ENCODE measurements around the gene TP73.
"Not testable (repeated sequence)": the region's sequence is repeated elsewhere in the genome, so short reads cannot be mapped to it uniquely, and the experiment has no call there.

Gene TP73

DNA sequence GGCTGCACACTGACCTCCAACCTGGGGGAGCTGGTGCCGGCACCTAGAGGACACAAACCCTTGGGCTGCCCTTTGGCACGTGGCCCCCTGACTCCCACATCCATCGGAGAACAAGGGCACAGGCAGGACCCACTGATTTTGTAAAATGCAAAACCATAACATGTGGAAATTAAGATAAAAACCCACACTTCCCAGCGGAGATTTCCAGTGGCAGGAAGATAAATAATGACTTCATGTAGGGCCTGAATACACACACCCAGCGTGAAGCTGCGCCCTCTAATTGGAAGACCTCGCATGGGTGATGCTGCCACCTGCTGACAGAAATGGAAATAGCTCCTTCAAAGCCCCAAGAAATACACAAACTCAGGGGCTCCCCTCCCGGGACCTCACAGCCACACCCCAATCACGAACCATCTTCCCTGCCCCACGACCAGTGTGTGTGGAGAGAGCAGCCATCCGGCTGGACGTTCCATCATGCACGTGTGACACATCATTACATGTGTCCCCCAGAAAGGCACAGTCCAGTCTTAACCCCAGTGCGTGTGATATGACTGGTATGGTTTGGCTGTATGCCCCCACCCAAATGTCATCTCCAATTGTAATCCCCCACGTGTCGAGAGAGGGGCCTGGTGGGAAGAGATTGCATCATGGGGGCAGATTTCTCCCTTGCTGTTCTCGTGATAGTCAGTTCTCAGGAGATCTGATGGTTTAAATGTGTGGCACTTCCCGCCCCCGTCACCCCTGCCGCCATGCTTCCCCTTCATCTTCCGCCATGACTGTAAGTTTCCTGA, 33.2 kb upstream of the TP73 start:
- peak; percentile 84 for DNase-seq

DNA sequence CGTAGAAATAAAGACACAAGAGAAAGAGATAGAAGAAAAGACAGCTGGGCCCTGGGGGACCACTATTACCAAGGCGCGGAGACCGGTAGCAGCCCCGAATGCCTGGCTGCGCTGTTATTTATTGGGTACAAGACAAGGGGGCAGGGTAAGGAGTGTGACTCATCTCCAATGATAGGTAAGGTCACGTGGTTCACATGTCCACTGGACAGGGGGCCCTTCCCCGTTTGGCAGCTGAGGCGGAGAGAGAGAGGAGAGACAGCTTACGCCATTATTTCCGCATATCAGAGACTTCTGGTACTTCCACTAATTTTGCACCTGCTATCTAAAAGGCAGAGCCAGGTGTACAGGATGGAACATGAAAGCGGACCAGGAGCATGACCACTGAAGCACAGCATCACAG, 31.6 kb upstream of the TP73 start:
- DNase-seq, result no peak

DNA sequence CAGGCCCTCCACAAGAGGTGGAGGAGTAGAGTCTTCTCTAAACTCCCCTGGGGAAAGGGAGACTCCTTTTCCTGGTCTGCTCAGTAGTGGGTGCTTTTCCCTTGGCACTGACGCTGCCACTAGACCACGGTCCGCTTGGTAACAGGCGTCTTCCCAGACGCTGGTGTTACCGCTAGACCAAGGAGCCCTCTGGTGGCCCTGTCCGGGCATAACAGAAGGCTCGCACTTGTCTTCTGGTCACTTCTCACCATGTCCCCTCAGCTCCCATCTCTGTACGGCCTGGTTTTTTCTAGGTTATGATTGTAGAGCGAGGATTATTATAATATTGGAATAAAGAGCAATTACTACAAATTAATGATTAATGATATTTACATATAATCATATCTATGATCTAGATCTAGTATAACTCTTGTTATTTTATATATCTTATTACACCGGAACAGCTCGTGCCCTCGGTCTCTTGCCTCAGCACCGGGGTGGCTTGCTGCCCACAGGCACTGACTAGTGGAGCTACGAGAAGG, 31.1 kb upstream of the TP73 start:
- DNase-seq, result peak; percentile 22

DNA sequence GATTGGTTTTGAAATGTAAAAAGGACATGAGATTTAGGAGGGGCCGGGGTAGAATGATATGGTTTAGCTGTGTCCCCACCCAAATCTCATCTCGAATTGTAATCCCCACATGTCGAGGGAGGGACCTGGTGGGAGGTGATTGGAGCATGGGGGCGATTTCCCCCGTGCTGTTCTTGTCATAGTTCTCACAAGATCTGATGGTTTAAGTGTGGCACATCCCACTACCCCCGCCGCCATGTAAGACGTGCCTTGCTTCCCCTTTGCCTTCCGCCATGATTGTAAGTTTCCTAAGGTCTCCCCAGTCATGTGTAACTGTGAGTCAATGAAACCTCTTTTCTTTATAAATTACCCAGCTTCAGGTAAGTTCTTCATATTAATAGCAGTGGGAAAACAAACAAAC, 30.2 kb upstream of the TP73 start:
- not testable (repeated sequence) for DNase-seq

DNA sequence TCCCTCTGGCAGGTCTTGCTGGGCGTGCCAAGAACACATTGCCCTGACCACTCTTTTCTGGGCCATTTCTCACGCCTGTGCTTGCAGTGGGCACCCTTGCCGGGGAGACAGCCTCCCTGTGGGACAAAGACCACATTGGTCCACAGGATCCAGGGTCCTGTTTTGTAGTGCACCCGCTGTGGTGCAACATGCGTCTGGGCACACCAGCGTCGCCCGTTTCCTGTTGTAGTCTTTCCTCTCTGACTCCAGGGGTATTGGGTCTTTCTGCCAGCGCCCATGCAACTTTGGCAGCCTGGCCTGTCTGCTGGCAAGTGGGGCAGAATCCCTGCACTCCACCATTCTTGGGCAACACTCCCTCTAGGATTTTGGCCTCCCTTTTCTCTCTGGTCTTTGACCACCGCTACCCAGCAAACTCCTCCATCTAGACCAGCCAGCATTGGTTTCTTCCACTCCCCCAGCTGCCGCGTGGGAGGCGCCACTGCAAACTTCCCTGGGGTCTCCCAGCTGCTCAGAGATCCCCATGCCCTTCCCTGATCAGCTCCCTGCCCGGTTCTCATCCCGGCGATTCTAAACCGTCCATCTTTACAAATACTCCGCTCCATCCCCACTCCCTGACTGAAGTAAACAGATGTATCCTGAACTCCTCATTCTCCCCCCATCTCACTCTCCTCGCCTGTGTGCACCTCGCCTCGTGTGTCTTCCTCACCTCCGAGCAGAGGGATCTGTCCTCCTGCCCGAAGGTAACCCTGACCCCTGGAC, 28.7 kb upstream of the TP73 start:
- no peak for DNase-seq

DNA sequence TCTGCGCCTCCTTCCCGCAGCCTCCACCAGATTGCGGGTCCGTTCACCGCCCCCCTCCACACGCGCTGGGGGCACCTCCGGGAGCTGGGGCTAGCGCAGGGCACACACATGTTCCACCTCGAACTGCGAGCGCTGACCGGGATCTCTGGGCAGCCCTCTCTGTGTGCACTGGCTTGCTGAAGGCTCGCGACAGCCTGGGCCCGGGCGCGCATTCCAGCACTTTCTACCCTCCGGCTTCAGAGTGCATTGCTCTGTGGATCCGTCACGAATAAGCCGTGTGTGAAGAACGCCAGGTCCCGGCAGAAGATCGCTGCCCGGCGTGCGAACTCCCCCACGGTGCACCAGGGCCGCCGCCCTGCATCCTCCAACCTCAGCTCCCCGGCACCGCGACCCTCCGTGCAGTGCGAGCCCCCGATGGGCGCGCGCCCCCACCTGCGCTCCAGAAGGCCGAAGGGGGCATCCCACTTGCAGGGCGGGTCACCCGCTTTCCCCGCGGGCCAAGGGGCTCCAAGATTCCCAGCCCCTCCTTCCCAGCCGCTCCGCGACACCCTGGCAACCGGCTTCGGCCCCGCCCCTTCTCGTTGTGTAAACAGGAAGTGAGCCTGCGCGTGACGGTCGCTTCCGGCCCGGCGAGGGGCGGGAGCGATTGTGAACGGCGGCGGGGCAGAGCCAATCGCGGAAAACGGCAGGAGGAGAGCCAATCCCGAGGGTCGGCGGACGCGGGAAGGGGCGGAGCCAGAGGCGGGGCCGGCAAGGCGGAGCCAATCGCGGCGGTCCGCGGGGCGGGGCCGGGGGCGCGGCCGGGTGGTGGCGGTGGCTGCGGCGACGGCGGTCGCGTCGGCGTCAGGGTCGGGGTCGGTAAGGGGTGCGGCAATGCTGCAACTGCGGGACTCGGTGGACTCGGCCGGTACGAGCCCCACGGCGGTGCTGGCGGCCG, 27.8 kb upstream of the TP73 start, which contains the start of gene TPRG1L:
TSS of gene TPRG1L (plus strand) at position 816 of the 937 bp plus-strand sequence. CDS start at position 874, 58 bp downstream.
- peak; percentile 98 for DNase-seq

DNA sequence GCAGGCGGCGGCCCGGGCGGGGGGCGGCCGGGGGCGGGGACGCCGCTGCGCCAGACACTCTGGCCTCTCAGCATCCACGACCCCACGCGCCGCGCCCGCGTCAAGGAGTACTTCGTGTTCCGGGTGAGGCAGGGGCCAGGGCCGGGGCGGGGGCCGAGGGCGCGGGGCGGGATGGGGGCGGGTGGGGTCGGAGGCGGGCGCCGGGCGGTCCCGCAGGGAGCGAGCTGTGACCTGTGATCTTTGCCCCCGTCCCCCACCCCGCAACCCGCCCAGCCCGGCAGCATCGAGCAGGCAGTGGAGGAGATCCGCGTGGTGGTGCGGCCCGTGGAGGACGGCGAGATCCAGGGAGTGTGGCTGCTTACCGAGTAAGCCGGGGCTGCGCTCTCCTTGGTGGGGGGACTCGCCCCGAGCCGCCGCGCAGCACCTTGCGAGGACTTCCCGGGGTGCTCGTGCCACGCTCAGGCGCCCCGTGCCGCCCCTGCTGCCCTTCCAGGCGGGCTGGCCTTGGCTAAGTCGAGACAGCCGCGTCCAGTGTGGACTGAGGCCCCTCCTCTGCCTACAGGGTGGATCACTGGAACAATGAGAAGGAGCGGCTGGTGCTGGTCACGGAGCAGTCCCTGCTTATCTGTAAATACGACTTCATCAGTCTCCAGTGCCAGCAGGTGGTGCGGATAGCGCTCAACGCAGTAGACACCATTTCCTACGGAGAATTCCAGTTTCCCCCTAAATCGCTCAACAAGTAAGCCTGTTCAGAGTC, 27.0 kb upstream of the TP73 start:
- no peak for DNase-seq

DNA sequence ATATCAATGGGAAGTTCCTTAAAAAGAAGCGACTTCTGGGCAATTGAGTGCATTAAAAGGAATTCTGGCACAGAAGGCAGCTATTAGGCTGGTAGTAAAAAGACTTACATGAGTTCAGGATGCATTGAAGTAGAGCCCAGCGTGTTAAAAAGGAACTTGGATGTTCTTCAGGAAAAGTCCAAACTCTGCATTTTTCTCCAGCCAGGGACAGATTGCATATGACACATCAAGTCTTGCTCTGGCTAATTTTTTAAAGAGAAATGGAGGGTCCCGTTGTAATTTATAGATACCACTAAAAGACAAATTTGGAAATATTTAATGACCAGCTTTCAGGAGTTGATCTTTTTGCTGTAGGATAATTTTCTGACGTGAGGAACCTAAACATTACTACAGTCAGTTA, 26.3 kb upstream of the TP73 start:
- no peak for DNase-seq

DNA sequence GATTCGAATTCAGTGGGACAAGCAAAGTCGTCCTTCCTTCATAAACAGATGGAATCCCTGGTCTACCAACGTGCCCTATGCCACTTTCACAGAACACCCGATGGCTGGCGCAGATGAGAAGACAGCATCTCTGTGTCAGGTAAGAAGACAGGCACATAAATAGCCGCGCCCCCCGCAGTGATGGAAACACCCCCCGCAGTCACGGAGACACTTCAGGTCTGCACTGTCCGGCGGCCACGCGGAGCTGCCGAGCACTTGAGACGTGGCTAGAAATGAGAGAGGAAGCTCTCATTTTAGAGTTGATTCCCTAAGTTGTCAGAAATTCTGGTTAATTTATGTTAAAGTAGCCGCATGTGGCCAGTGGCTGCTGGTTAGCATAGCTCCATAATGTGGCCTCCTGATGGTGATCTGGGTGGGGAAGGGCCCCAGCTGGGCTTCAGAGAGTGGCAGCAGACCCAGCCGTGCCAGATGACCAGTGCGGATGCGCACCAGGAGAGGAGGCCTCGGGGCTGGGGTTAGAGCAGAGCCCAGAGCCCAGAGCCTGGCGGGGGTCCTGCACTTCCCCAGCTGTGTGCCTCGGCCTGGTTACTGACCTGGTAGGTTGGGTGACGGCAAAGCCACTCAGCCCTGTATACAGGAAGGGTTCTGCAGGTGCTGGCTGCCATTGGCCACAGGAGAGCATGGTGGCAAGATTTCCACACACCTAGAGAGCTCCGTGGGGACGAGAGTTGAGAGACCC, 24.6 kb upstream of the TP73 start:
- DNase-seq, result no peak

DNA sequence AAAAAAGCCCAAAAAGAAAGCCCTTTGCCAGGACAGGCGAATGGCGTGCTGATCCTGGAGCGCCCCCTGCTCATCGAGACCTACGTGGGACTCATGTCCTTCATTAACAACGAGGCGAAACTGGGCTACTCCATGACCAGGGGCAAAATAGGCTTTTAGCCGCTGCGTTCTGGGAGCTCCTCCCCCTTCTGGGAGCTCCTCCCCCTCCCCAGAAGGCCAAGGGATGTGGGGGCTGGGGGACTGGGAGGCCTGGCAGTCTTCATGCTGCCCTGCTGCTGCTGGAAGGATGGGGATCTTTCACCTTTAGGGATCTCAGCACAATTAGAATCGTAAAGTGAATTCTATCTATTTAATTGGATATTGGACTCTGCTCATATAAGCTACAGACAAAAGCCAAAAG, 23.9 kb upstream of the TP73 start:
- DNase-seq, result no peak

DNA sequence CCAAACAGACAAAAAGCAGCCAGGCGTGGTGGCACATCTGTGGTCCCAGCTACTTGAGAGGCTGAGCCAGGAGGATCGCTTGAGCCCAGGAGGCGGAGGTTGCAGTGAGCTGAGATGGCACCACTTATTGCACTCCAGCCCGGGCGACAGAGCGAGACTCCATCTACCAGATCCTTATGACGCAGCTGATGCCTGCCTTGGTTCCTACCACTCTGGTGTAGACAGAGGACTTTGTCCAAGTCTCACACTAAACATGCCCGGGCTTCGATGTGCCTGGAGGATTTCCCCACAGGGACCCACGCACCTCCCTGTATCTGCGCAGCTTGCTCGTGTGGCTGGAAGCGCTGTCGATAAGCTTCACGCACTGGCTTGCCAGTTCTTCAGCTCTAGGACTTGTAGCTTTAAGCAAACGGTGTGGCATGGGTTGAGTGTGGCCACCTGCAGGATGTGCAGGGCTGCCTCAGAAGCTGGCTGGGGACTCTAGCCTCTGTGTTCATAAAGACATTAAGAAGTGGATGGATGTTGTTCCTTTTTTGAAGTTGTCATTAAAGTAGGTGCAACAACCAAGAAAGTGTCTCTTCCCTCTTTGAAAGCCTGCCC, 22.7 kb upstream of the TP73 start:
- DNase-seq, result no peak

DNA sequence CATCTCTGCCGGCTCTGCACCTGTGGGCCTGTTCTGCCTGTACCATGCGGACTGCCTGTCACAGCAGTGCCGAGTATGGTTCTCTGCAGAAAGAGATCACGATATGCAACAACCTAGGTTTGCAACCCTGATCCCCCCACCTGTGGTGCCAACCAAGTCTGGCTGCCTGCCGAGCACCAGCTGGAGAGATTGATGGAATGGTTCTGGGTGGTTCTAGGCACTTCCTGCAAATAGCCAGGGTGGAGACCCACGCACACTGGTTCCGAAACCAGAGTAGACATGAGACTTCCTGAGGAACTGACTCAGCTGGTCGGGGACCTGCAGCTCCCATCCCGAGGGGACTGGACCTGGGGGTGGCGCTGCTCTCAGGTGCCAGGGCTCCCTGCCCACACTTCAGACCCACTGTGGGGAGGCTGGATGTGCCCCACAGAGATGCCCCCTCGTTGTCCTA, 22.1 kb upstream of the TP73 start:
- DNase-seq, result no peak

DNA sequence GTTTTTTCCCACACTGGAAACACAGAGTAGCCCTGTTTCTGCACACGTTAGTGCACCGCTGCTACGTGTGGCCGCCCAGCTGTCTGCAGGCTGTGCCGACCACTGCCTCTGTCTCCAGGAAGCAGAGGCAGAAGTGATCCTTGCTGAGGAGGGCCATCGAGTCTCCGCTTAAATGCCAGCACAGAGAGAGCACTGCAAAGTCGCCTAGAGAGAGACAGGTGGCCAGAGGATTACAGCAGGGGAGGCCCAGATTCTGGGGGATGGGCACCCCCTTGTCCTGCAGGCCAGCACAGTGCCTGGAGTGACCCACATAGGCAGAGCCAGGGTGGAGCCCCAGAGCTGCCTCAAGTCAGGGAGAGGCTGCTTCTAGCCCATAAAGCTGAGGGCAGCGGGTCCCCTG, 21.4 kb upstream of the TP73 start:
- DNase-seq, result no peak

DNA sequence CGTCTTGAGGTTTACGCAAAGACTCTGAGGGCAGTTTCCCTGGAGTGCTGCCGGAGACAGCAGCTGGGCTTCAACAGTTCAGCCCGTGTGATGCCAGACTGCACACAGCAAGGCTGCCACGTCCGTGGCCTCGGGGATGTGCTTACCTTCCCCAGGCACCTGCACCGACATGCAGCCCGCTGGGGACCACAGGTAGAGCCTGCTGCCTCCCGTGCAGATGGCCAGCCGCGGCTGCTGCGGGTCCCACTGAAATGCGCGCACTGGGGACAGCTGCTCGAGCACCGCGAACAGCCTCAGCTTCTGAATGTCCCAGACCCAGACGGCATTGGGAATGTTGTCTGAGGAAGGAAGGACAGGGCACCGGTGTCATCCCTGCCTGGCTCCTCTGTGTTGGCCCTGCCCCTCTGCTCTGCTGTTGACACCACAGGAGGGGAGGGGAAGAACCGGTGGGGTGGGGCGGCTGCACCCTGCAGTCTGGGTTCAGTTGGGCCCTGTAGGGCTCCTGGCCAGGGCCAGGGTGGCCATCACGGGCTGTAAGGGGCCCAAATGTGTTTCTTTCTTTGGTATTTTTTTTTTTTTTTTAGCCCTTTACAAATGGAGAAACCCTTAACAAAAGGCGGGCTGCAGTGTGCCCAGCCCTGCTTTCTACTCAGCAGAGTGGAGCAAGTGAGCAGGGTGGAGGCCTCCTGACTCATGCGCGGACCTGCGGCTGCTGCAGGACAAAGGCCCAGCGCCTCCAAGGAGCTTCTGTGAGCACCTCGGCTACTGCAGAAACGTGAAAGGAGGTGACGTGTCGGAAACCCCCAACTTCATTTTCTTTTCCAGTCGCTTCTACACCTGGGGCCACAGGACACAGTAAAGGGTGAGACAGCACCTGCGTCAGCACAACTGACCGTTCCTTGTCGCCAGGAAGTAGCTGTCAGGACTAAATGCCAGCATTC, 20.7 kb upstream of the TP73 start:
- no peak for DNase-seq

DNA sequence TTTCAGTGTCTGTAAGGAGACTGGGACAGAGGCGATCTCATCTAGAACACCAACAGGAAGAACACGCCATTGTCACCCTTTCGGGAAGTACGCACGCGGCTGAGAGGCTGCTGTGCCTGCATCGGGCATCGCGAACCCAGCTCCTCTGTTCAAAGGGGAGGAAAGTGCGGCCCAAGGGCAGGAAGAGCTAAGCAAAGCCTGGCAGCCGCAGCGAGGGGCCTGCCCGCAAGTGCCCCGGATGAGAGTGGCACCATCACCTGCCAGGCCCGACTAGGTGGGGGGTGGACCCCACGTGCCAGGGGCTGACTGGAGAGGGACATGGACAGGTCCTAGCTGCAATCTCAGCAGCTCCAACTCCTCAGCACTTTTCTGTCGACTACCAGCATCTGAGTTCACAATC, 20.0 kb upstream of the TP73 start:
- DNase-seq, result no peak

DNA sequence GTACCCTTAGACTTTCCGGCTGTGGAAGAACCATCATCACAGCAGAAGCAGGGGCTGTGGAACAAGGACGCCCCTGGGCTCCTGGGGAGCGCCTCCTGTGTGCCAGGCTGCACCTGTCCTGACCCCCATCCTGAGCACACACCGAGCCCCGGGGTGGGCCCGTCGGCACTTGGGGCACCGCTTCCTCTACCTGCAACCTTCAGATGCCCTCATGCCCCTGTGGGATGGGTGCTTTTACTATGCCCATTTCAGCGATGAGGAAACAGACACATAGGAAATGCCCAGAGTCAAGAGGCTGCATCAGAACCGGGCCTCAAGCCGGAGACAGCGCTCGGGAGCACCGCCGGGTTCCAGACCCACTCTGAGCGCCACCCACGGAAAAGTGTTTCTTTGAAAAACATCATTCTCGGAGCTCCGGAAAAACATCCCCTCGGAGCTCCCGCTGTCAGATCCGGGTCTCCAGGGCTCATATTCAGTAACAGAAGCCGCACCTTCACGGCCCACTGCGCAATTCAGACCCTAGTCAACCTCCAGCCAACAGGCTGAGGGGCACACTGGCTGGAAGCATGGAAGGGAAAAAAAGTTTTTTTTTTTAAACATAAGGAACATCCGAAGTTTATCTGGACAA, 19.5 kb upstream of the TP73 start:
- DNase-seq, result no peak

DNA sequence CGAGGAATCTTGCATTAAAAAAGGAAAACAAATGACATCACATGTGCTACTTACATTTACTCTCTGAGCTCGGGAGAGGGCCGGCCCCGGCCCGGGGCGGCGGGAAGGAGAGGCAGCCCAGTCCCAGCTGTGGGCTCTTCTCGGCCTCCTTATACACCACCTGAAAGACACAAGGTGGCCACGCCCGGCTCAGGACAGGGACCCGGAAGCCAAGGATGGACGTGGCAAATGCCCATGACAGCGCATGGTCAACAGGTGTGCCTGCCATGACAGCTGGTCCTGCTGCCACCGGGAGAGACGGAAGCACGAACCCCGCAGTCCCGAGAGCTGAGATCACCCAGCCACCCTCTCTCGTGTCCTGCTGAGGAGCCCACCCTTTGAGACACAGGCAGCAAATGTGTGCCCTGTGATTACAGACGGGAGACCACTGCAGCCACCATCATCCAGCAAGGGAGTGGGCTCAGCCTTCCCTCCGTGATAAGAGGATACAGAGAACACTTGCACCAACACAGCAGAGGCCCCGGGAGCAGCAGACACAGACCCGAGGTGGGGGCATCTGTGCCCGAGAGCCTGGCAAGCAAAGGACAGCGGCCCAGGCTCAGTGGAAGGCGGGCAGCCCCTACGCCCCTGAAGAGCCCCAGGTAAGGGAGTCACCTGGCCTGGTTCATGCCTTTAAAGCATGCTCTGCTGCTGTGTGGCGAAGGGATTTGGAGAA, 18.8 kb upstream of the TP73 start:
- no peak for DNase-seq

DNA sequence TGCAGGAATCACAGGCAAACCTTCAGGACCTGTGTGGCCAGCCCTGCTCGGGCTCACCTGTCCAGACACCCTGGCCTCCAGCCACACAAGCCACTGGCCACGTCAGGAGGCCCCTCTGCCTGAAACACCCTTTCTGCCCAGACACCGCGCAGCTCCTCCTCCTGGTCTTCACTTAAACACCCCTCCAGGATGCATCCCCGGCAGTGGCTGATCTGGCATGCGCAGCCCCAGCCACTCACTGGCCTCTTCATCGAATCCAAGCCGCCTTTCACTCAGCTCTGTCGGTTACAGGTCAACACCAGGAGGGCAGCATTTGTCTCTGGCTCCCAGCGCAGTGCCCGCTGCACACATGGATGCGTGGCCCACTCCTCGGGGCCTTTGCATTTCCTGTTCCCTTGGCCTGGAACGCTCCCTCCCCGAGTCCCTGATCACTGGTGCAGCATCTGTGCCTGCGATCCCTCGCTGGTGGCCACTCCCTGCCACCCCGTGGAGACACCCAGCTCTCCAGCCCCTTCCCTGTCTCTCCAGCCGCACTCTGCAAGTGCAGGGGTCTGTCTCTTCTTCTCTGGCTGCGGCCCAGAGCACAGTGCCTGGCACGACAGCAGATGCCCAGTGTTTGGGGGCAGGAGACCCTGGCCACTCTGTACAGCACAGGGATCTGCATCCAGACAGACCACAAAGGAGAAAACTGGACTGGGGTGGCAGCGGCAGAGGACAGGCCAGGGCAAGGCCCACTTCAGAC, 18.1 kb upstream of the TP73 start:
- DNase-seq, result no peak
